Nucleus accumbens (tissue), 56 donors: ENCODE results near the gene CCDC197.

ENCODE experiments used
- DNase-seq, 56 donors: peaks; one replicate each; lab custom pipeline; 2025; lab: John Stamatoyannopoulos, UW

Gene CCDC197

GRCh38 chr14:93976477-93977057 lies 20.5 kb upstream of the CCDC197 start, which contains the start of gene ASB2:
ASB2 (minus strand) TSS chr14:93976570; CDS start chr14:93964539, 12,031 bp downstream.
- no peak for DNase-seq

- DNase-seq = no peak
These were observed 19.9 kb upstream of the CCDC197 start for GRCh38 chr14:93977171-93977570.

GRCh38 chr14:93977790-93978581 lies 19.1 kb upstream of the CCDC197 start:
- no peak for DNase-seq

DNA sequence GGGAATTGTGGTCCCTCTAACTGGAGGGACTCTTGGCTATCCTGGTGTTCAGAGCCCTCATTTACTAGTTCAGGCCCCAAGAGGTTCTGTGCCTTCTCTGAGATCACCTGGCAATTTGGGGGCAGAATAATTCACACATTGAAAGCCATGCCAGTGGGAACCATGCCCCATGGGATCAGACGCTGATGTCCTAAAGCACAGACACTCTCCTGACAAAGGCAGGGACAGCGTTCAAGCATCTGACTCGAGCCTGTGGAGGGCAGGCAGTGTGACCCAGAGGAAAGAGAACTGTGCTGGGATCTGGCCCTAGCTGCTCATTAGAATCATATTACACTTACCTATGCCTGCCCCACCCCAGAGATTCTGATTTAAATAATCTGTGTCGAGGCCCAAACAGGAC lies 18.4 kb upstream of the CCDC197 start:
- no peak for DNase-seq

DNA sequence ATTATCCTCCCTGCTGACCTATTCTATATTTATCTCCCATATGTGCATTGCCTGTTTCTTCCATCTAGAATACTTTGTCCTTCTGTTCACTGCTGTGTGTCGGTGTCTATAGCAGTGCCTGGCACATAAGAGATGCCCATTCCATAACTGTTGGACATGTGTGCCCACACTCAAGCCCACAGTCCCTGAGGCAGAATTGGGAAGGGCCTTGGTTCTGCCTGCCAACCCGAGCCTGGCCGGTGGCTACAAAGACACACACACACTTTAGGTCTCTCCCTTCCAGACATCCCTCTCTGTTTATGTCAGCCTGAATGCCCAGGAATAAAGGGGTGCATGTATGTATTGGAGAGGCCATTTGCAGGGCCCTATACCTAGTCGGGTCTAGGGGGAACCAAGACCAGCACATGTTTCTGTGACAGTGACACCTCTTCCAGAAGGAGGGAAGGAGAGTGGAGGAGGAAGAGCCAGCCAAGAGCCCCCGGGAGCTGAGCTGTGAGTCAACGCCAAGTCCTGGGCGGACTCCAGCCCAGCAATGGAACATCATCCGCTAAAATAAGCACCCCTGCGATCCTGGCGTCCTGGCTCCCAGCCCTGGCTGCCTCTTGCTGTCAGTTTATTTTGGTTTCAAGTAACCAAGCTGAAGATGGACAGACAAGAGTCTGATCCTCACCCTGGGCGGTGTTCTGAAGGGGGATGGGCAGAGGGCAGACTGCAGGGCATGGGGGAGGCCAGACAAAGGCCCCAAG lies 16.5 kb upstream of the CCDC197 start:
- peak in 1 of 56 donors; percentile 18 for DNase-seq

DNA sequence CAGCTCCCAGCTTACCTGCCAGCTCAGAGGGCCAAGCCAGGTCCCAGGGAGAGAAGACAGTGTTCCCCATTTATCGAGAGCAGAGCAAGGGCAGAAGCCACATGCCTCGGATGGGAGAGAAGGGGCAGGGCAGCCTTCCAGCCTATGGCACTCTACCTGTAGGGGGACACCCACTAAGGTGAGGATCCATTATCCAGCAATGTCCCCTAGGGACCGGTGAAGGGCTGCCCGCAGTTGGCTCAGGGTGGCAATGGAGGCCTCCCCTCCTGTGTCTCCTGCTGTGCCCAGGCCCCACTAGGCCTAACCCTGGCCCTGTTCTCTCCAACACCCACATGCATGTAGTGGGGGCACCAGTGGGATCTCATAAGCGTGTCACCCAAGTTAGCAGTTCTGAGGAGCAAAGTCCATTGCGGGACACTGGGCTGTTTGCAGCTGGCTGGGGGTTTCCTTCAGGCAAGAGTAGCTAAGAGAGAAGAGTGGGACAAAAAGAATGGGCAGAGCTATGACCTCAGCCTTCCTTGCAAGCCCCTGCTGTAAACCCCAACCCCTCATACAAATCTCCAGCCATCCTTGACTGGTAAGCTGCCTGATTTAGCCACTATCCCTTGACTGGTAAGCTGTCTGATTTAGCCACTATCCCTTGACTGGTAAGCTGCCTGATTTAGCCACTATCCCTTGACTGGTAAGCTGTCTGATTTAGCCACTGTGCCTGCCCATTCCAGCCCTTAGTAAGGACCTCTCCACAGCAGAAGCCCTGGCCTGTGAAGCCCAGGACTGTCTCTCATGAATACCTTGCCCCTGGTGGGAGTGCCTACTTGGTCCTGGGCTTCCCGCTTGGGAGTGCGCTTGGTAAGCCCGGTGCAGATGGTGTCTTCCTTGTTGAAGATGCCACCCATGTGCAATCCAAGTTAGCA lies 15.5 kb upstream of the CCDC197 start:
- DNase-seq = no peak

- DNase-seq = no peak
These were observed 14.7 kb upstream of the CCDC197 start for GRCh38 chr14:93982230-93983007.

DNA sequence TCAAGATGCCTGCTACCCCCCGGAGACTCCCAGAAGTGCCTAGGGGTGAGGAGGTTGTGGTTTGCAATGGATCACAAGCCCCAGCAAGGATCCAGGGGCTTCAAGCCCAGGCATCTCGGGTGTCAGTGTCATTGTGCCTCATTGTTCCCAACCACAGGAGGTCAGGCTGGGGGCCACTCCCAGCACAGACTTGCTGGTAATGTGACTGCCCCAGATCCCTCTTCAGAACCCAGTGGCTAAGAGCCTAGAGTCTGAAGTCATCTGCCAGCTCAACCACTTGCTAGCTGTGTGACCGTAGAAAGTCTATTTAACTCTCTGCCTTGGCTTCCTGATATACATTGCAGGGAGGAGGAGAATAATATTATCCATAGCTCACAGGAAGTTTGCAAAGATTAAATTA lies 13.0 kb upstream of the CCDC197 start:
- no peak for DNase-seq

DNA sequence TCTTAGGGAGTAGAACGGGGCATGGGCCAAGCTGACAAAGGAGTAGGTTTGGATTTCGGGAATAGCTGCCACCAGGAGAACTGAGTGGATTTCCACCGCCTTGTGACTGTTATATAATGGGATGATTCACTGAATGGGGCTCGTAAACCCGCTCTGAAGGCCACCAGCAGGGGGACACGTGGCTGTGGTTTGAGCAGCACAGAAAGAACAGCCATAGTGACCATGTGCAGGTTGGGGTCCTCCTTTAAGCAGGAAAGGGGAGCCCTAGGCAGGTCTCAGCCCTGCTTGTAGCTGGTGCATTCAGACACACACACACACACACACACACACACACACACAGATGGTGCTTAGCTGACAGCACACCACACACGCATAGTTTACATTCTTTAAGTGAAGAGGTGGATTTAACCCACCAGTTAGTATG lies 12.1 kb upstream of the CCDC197 start:
- peak in 32 of 56 donors; percentile 9 to 65 (median 32) for DNase-seq

DNA sequence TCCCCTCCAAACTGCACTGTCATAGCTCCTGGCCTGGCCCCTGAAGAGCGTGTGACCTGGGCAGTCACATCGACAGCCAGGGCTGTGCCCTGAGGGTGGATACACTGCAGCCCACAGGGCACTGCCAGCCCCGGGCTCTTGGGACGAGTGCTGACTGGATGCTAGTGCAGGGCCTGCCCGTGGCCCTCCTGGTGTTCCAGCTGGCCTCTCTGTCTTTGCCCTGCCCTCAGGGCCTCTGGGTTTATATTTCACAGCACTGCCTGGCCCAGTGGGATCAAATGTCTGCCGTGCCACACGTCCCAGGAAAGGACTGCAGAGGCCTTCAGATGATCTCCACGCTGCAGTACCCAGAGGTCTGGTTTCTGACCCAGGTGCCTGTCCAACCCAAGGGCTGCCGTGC lies 10.1 kb upstream of the CCDC197 start:
- no peak for DNase-seq

- no peak for DNase-seq
These were observed 9.7 kb upstream of the CCDC197 start for GRCh38 chr14:93987376-93987775.

- no peak for DNase-seq
These were observed 9.2 kb upstream of the CCDC197 start for GRCh38 chr14:93987815-93988476.

- DNase-seq = no peak
These were observed 7.2 kb upstream of the CCDC197 start for GRCh38 chr14:93989939-93990338.

DNA sequence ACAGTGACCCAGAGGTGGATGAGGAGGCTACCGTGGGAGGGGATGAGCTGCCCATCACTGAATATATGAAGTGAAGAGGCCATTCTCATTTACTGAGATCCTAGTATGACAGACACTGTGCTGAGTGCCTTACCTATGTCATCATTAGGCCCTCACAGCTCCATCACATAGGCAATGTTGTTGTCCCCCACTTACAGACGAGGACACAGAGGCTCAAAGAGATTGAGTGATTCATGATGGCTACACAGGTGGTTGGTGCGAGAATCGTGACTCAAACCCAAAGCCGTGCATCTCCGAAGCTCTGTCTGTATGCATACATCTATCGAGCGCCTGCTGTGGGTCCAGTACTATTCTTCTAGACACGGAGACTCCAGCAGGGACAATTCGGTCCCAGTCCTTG lies 5.9 kb upstream of the CCDC197 start:
- DNase-seq = no peak

GRCh38 chr14:93991649-93992048 lies 5.5 kb upstream of the CCDC197 start:
- no peak for DNase-seq

GRCh38 chr14:93993382-93993781 lies 3.7 kb upstream of the CCDC197 start:
- no peak for DNase-seq

DNA sequence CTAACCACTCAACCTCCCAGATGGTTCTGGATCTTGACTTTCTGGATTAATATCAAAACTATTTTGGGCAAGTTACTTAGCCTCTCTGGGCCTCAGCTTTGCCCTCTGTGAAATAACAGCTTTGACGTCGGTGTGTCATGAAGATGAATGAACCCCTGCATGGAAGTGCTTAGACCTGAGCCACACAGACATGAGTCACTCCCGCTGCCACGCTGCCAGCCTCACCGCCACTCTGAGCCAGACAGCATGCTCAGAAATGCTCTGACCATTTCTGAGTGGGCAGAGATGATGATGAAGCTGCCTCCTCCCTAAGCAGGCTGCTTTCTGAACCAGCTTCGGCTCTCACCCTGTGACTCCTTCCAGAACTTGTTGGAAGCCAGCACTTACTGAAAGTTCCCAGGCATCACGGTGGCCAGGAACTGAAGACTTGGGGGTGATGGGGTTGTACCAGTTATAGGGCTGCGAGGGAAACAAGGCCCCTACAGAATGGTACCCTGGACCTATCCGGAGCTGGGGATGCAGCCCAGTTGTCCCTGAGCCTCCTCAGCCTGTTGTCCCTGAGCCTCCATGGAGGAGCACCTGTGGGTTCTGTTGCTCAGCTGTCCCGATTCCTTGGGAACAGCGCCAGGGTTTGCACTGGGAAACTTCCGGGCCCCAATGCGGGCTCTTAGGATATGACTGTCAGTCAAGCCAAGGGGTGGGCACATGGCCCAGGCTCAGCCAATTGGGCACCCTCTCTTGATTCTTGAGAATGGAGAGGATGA lies 2.0 kb upstream of the CCDC197 start:
- DNase-seq = peak in 24 of 56 donors; percentile 15 to 69 (median 34)

DNA sequence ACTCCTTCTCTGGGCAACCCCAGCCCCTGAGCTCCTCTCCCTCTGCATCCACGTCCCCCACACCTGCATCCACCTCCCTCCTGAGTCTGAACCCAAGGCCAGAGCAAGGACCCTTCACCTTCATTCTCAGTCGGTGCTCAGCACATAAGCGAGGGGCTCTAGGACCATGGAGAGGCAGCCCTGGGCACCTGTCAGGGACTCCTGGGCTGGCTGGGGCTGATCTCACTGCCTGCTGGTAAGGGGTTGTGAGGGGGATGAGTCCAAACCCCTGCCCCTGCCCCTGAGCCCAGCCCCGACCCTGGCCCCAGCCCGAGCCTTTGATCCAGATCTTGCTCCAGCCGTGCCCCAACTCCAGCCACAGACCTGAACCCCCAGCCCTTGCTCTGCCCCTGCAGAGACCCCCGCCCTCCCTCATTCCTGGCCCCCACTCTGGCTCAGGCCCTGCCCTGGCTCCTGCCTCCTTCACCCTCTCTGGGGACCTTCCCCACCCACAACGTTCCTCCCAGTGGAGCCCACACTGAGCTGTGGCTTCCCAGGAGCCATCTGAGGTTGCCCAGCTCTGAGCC lies 888 bp upstream of the CCDC197 start:
- DNase-seq = no peak
